GM12873 (cell line): ENCODE data around the gene EIF4E1B.

Experiments
- CTCF ChIP-seq: IDR thresholded peaks from 2 replicates; pipeline ENCODE4 v1.5.1; 2012; ENCODE audit warnings: low read depth, mild to moderate bottlenecking, moderate library complexity, low read length, control low read depth; ENCODE audit not compliant: insufficient read depth; ENCODE audit errors: missing control alignments

Gene EIF4E1B

GRCh38 chr5:176631383-176632200 lies 1.1 kb downstream of the EIF4E1B start:
- TF ChIP-seq CTCF = no peak

DNA sequence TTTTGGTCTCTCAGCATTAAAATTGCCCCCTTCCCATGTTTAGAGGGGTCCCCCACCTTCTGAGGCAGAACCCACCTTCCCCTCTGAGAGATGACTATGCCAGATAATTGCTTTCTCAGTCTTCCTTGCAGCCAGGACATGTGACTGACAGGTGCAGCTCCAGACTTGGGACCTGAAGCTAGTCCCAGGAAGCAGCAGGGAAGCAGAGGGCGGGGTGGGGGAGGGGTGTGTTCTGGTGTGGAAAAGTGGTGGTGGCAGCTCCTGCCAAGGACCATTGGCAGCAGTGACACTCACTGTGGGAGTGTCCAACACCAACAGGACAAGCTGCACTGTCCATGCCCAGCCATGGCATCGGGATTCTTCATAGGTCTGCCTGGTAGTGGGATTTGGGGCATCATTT lies 2.3 kb downstream of the EIF4E1B start:
- TF ChIP-seq CTCF = no peak

- no peak for TF ChIP-seq CTCF
These were observed 3.1 kb downstream of the EIF4E1B start for GRCh38 chr5:176633598-176633997.

DNA sequence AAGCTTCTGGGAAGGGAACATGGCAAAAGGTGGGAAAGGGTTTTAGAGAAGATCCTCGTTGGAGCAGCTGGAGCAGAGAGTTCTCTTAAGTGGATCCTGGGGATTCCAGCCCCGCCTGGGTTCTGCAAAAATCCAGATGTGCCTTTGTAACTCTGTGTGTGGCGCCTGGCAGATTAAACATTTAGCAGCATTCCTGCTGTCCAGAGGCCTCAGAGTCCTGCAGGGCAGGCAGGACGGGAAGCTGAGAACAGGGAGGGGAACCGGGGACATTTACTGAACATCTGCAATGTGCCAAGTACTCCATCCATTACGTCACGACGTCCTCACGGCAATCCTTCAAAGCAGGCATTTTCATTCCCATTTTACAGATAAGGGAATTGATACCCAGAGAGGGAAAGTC lies 6.0 kb downstream of the EIF4E1B start:
- no peak for TF ChIP-seq CTCF

- TF ChIP-seq CTCF = no peak
These were observed 7.1 kb downstream of the EIF4E1B start for GRCh38 chr5:176637556-176637955.

GRCh38 chr5:176638437-176638836 lies 8.0 kb downstream of the EIF4E1B start:
- no peak for TF ChIP-seq CTCF

- TF ChIP-seq CTCF = no peak
These were observed 8.7 kb downstream of the EIF4E1B start for GRCh38 chr5:176639208-176639607.
